HG02588 (cell line): ENCODE data around the gene CDC42EP2.

Experiments
- ATAC-seq: cut with Tn5 transposase; IDR thresholded peaks from one replicate; pipeline ENCODE4 v1.9.1; 2021; ENCODE audit warnings: mild to moderate bottlenecking, moderate library complexity; ENCODE audit not compliant: unreplicated experiment

Gene CDC42EP2

GRCh38 chr11:65314501-65315203 lies at the start of gene CDC42EP2:
TSS of gene CDC42EP2 (plus strand) at chr11:65314866. CDS start at chr11:65320899, 6,033 bp downstream.
- peak; percentile 76 for ATAC-seq

DNA sequence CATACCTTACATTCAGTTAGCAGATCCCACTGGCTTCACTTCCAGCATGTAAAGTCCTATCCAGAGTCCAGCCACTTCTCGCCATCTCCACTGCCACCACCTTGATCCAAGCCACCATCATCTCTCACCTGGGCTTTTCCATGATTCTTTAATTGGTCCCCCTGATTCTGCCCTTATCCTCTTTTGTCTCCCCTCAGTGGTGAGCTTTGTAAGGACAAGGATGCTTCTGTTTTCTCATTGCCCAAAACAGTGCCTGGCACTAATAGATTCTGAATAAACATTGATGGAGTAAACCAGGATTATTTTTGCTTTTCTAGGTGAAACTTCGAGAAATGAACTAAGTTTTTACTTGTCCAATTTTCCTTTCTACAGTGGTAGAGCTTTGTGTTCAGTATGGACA lies 48.5 kb upstream of the CDC42EP2 start:
- ATAC-seq = no peak

GRCh38 chr11:65274735-65275682 lies 39.7 kb upstream of the CDC42EP2 start:
- ATAC-seq = no peak

GRCh38 chr11:65275906-65276305 lies 38.8 kb upstream of the CDC42EP2 start:
- ATAC-seq = no peak

- ATAC-seq = no peak
Observed at GRCh38 chr11:65277631-65278277, 36.9 kb upstream of the CDC42EP2 start.

DNA sequence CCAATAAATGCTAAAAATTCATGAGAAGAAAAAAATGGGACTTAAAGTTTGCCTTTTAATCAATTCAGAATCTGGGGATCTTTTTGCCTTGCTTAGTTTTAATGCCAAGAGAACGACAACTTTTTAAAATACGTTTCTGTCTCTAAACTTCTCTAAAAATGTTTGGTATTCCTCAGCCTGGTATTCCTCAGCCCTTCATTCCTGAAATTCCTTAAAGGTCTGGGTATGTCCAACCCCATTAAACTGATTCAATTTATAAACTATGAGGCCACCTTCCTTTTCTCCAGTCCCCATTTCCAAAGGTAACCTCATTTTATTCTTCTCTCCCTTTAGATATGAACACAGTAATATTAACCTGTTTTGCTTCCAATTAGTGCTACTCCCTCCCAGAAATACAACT lies 36.3 kb upstream of the CDC42EP2 start:
- no peak for ATAC-seq

DNA sequence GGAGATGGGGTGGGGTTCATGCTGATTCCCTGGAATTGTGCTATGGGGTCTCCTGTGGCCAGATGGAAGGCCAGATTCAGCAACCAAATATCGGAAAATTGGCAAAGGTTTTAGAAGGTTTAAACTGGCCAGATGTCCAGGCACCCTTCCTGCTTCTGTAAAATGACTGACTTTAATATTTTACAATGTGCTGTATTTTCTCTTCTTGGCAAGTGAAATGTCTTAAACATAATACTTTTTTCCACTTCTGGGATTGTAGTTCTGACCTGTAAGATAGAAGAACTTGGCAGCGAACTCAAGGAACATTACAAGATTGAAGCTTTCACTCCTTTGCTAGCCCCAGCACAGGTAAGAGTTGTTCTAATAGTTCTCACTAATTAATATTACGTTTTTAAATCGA lies 35.4 kb upstream of the CDC42EP2 start:
- ATAC-seq = no peak

GRCh38 chr11:65279741-65280440 lies 34.8 kb upstream of the CDC42EP2 start:
- no peak for ATAC-seq

- no peak for ATAC-seq
Observed at GRCh38 chr11:65280646-65281045, 34.0 kb upstream of the CDC42EP2 start.

GRCh38 chr11:65286686-65287085 lies 28.0 kb upstream of the CDC42EP2 start:
- no peak for ATAC-seq

DNA sequence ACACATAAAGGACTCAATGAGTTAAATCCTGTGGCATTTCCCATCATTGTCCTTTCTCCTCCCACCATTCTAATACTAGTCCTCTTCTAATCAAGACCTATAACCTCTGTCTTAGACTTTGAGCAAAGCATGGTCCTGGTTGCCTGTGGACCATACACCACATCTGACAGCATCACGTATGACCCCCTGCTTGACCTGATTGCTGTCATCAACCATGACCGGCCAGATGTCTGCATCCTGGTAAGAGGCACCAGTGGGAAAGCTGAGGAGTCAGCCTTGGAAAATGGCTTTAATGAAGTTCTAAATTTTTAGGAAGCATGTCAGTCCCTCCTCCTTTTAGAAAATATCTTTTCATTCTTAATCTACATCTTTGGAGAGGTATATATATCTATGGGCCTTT lies 27.1 kb upstream of the CDC42EP2 start:
- no peak for ATAC-seq

- no peak for ATAC-seq
Observed at GRCh38 chr11:65288706-65289536, 25.7 kb upstream of the CDC42EP2 start.

DNA sequence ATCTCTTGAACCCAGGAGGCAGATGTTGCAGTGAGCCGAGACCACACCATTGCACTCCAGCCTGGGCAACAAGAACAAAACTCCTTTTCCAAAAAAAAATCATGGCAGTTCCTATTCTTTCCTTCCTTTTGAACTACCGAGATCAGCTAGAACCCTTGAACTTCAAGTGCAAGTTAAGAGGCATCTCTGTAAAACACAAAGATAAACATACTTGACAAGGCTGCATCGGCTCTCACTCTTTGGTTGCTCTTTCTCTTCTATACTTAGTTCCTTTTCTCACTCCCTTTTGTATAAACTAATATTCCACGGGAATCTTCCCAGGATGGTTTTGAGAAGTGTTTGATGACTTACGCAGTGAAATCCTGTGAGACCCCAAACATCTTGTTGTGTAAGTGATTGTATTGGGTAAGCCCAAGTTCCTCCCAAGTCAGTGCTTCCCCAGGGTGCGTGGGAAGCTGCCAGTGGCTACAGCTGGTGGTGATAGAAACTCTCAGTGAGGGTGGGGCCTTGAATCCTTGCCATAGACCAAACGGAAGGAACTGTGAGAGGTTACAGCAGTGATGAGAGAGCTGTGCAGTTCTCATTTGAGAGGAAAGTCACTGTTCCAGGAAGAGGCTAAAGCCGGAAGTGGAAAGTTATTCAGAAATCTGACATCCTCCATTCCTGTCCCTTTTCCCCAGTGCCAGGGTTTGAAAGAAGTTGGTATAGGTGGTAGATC lies 24.1 kb upstream of the CDC42EP2 start:
- peak; percentile 51 for ATAC-seq

DNA sequence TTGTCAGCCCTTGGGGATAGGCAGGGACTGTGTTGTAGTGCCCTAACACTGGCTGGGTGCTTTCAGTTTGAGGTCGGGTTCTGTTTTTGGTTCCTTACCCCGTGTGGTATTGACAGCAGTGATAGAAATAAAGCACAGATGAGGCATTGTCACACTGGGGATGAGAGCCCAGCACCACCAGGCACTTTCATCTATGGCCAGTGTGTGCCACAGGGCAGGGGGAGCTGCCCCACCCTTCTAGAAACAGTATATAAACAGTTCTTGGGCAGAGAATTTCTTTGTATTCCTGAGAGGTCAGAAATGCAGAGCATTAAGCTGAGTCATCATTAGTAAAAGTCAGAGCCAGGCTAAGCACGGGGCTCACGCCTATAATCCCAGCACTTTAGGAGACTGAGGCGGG lies 23.1 kb upstream of the CDC42EP2 start:
- no peak for ATAC-seq

DNA sequence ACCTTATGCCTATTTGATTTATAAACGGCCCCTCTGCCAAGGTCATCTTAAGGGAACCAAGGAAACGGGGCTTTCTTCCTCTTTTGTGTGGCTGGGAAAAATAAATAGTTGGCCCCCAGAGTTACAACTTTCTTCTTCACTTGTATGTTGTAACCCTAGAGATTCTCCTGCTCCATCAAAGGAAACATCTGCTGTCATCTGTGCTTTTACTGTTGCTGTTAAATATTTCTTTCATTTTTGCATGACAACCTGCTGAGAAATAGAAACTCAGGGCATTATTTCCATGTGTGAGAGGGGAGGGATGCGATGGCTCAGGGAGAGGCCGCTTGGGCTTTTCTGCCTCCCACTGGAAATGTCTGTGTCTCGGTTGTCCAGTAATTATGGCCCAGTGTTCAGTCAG lies 21.8 kb upstream of the CDC42EP2 start:
- no peak for ATAC-seq

DNA sequence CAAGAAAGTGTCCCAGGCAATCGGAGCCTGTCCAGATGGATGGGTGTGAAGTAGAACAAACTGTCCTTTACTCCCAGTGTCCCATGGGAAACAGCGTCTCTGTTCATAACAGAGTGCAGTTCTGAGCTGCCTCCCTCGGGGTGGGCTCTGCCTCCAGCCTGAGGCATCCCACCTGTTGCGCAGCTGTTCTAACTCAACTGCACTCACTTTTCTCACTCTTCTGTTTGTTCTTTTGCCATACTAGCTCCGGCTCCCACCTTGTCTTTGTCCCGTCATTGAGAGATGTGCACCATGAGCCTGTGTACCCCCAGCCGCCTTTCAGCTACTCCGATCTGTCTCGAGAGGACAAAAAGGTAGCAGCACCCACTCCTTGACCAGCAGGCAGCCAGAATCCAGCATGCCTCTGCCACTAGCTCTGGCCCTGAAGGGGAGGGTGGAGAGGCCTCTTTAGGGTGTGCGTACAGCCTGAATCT lies 20.7 kb upstream of the CDC42EP2 start:
- no peak for ATAC-seq

DNA sequence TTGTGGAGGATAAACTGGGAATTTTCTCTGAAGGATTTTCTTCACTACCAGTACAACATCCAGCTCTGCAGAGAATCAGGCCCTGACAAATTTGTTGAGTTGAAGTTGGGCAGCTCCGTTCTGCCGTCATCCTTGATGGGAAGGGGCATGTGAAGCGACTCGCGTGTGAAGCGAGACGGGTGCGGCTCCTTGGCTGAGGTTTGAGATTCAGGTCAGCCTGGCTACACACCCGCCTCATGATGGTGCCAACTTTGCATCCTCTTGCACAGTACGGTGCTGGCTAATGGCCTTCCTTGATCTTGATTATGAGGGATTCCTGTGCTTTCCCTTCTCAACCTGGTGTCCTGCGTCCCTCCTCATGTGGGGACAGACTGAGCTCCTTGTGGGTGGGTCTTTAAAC lies 19.7 kb upstream of the CDC42EP2 start:
- no peak for ATAC-seq

GRCh38 chr11:65295571-65296341 lies 18.9 kb upstream of the CDC42EP2 start:
- no peak for ATAC-seq
